CD4-positive, alpha-beta T cell treated with Interleukin-6 for 4 hours (primary cell): ENCODE data around the gene NEU4.

Source experiments
- DNase-seq: peaks from one replicate; pipeline ENCODE4 v3.0.0-alpha.2; 2020; ENCODE audit warnings: mixed read lengths

The NEU4 gene

GRCh38 chr2:241835611-241836010, 26.6 kb downstream of the NEU4 start:
- DNase-seq: no peak

GRCh38 chr2:241836292-241836691, 27.3 kb downstream of the NEU4 start:
- no peak for DNase-seq

DNA sequence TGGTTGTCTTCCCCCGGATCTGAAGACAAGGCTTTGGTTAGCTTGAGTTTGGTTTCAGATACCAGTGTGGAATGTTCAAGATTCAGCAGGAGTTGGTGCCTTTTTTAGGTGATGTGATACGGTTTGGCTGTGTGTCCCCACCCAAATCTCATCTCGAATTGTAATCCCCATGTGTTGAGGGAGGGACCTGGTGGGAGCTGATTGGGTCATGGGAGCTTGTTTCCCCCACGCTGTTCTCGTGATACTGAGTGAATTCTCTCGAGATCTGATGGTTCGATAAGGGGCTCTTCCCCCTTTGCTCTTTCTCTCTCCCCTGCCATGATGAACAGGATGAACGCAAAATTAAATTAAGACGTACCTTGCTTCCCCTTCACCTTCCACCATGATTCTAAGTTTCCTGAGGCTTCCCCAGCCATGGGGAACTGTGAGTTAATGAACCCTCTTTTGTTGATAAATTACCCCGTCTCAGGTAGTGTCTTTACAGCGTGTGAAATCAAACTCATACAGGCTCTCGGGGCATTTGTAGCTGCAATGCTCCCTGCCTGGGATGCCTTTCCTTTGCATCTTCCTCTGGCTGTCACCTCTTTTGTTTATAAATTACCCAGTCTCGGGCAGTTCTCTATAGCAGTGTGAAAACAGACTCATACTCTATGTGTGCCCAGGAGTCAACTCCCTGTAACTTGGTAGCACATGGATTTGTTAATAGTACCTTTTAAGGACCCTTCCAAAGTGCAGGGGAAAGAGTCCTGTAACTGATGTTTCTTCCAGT, 28.4 kb downstream of the NEU4 start:
- no peak for DNase-seq

- DNase-seq: no peak
Measured at GRCh38 chr2:241841181-241842066, 32.4 kb downstream of the NEU4 start.

DNA sequence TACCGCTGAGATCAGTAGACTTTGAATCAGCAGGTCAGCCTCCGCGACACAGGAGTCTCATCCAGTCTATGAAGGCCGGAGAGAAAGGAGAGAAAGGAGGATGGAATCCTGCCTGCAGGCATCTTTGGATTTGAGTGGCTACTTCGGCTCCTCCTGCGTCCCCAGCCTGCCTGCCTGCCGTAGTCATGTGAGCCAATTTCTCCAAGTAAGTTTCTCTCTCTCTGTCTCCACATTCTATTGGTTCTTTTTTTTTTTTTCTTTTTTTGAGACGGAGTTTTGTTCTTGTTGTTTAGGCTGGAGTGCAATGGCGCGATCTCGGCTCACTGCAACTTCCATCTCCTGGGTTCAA, 33.0 kb downstream of the NEU4 start:
- no peak for DNase-seq

GRCh38 chr2:241842620-241843211, 33.7 kb downstream of the NEU4 start:
- DNase-seq: peak; percentile 49

DNA sequence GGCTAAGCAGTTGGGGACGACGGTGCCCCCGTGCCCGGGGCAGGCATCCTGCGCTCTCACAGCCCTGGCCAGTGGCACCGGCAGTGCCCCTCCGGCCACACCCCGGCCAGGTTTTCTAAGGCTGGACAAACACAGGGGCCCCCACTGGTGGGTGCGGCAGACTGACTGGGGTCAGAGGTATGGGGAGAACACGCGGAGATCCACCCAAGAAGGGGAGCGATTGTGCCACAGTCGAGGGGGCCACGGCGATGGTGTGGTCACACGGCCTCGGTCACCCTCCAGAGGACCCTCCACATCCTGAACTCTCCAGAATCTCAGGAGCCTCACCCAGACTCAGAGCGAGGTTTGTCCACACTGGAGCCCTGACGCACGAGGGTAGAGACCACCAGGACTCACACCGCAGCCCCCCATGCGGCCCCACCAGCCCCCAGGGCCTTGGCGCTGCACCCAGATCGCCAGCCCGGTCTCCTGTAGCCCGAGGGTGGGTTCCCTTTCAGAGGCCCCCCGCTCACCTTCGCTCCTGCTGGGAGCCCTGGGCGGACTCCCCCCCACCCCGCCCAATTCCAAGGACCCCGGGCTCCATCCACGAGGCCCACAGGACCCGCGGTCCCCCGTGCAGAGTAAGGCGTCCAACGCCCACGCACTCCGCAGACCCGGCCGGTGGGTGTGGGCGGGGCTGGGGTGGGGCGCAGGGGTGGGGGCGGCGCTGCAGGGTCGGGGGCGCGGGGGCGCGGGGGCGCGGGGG, 34.5 kb downstream of the NEU4 start:
- DNase-seq: no peak

GRCh38 chr2:241844066-241844728, 35.2 kb downstream of the NEU4 start:
- peak; percentile 78 for DNase-seq

DNA sequence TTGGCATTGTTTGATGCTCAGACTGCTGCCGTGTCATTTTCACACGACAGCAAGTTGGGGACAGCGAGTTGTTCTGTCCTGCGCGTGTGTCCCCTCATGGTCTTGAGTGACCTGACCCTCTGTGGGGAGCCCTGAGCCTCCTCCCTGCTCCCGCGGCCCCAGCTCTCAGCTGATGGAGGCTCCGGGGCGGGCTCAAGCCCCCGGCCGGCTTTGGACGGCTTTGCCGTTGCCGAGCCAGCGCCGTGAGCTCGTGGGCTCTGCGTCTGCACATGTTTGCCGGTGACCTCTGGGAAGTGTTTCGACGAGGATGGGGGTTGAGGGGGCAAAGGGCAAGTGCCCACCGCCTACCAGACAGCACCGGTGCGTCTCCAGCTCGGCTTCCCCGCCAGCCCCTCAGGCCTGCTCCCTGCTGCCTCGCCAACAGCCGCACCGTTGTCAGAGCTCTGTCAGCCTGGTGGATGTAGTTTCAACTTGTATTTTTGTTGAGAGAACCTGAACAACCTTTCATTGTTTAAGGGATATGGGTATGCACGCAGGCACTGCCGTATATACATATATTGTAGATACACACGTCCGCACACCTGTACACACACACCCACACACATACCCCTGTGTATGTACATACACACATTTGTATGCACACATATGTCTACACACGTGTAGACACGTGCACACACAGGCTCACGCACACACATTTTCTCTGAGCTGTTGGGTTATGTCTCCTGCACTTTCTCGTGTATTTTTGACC, 36.0 kb downstream of the NEU4 start:
- DNase-seq: no peak

DNA sequence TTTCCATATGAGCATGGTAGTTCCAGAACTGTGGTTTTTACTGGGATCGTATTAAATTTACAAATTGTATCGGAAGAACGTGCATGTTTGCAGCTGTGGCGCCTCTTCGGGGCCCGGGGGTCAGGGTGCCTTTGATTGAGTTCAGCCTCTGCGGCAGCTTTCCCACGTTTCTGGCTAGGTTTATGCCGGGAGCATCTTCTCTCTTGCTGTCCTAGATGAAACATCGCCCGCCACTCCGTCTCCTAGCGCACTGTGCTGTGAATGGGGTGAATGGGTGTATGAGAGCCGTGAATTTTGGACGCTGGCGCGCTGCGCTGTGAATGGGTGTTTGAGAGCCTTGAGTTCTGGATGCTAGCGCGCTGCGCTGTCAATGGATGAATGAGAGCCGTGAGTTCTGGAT, 37.4 kb downstream of the NEU4 start:
- DNase-seq: no peak

GRCh38 chr2:241848761-241849615, 40.0 kb downstream of the NEU4 start:
- no peak for DNase-seq

- DNase-seq: no peak
Measured at GRCh38 chr2:241849616-241850543, 40.9 kb downstream of the NEU4 start.

DNA sequence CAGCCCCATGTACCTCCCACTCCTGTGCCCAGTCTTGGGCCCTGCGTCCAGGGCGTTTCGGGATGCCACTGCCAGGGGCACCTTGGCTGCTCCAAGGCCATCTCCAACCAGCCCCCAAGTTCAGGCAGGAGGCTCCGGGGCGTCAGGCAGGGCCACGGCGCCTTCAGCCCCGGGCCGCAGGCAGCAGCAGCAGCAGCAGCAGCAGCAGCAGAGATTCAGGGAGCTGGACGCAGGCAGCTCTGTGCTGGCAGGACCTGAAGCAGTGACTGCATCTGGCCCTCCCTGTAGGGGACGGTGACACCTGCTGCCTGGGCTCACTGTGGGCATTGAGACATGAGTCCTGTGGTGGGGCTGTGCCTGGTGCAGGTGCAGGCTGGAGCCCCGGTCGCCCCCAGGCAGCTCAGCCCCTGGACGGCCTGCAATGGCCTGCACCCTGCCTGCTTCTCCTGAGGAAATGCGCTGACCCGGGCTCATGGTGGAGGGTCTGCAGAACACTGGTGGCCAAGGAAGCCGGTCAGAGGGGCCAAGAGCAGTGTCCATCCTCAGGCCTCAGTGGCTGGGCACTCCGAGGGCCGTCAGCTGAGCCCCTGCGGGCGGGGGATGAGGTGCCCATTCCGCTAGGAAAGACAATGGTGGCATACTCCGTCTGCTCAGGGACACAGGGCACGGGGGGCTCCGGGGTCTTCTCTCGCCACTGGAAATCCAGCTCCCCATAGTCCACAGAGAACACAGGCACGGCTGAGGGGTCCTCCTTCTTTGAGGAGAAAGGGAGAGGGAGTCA, 41.7 kb downstream of the NEU4 start:
- DNase-seq: no peak

DNA sequence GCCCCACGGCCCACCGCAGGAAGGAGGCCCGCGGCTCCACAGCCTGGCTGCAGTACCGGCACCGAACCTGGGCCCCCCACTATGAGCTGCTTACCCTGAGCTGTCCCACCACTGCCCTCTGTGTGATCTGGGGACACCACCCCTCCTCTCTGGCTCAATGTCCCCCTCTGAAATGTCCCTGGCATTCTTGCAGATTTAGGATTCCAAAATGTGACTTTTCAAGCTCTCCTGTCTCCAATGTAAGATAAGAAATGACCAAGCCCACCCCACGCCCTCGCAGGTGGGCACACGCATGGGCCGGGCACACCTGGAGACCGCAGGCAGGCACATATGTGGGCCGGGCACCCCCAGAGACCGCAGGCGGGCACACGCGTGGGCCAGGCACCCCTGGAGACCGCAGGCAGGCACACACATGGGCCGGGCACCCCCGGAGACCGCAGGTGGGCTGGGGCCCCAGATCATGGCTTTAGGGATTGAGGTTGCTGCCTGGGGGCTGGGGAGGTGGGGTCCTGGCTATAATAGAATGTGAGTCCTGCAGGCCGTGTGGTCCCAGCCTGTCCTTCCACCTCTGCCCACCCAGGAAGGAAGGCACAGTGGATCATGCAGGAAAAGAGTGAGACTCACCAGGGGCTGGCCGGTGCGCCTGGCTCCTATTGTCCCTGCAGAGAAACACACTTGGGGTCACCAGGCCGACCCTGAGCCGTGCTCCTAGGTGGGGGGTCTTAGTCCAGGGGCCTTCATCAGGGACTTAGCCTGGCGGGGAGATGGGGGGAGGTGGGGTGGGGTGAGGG, 42.5 kb downstream of the NEU4 start:
- no peak for DNase-seq

DNA sequence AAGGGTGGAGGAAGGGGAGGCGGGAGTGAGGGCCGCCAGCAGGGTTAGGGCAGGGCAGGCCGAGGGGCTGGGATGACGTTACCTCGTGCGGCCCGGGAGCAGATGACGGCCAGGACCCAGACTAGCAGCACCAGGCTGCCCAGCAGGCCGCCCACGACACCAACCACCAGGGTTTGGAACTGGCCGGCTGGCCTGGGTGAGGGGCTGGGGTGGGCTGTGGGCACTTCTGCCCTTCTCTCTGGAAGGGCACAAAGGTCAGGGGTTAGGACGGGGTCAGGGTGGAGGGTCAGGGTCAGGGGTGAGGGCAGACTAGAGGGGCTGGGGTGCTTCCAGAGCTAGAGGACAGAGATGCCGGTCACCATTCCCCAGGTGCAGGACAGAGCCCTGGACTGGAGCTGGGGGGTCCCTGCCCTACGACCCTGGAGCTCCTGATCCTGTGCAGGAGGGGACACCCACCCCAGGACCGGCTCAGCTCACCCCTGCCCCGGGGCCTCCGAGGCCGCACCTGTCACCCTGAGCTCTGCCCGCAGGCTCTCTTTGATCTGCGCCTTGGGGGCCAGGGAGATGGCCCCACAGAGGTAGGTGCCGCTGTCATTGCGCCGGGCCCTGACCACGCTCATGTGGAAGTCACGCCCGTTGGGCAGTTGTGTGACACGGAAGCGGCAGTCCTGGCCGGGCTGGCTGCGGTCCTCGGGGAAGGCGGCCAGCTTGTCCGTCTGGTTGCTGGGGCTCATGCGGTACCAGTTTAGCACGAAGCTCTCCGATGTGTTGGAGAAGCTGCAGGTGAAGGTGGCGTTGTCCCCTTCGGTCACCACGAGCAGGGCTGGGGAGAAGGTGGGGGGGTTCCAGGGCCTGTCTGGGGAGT, 43.4 kb downstream of the NEU4 start:
- DNase-seq: no peak

GRCh38 chr2:241852981-241853631, 44.1 kb downstream of the NEU4 start:
- no peak for DNase-seq
